GM21529 (cell line): ENCODE measurements around the gene FBXO38.
"Not testable (repeated sequence)": the region's sequence is repeated elsewhere in the genome, so short reads cannot be mapped to it uniquely, and the experiment has no call there.

Experiments used
- ATAC-seq: cut with Tn5 transposase; IDR thresholded peaks from one replicate; pipeline ENCODE4 v1.9.1; 2021; ENCODE audit not compliant: unreplicated experiment

Gene FBXO38

GRCh38 chr5:148426514-148426913 is 42.8 kb downstream of the FBXO38 start:
- ATAC-seq: no peak

GRCh38 chr5:148427370-148428042 is 43.7 kb downstream of the FBXO38 start:
- ATAC-seq: no peak

- no peak for ATAC-seq
These were observed 45.1 kb downstream of the FBXO38 start for GRCh38 chr5:148428848-148429247.

GRCh38 chr5:148433826-148434225 is 50.1 kb downstream of the FBXO38 start:
- no peak for ATAC-seq

GRCh38 chr5:148436029-148436428 is 52.3 kb downstream of the FBXO38 start:
- no peak for ATAC-seq

GRCh38 chr5:148437249-148437648 is 53.5 kb downstream of the FBXO38 start:
- ATAC-seq: no peak

GRCh38 chr5:148438933-148439332 is 55.2 kb downstream of the FBXO38 start:
- ATAC-seq: no peak

- ATAC-seq: no peak
These were observed 59.5 kb downstream of the FBXO38 start for GRCh38 chr5:148443241-148443640.

- peak; percentile 95 for ATAC-seq
These were observed 60.2 kb downstream of the FBXO38 start for GRCh38 chr5:148443998-148444397.

GRCh38 chr5:148445578-148445977 is 61.8 kb downstream of the FBXO38 start:
- no peak for ATAC-seq

- no peak for ATAC-seq
These were observed 62.9 kb downstream of the FBXO38 start for GRCh38 chr5:148446611-148447010.

GRCh38 chr5:148452499-148453193 is 68.9 kb downstream of the FBXO38 start:
- no peak for ATAC-seq

GRCh38 chr5:148454576-148454975 is 70.8 kb downstream of the FBXO38 start:
- no peak for ATAC-seq

GRCh38 chr5:148455185-148455584 is 71.4 kb downstream of the FBXO38 start:
- ATAC-seq: no peak

GRCh38 chr5:148457183-148457620 is 73.4 kb downstream of the FBXO38 start:
- peak; percentile 65 for ATAC-seq

GRCh38 chr5:148458036-148458888 is 74.5 kb downstream of the FBXO38 start:
- ATAC-seq: no peak

GRCh38 chr5:148459669-148460068 is 75.9 kb downstream of the FBXO38 start:
- no peak for ATAC-seq

GRCh38 chr5:148465381-148466235 is 81.8 kb downstream of the FBXO38 start:
- no peak for ATAC-seq

- ATAC-seq: no peak
These were observed 82.5 kb downstream of the FBXO38 start for GRCh38 chr5:148466236-148466580.

- no peak for ATAC-seq
These were observed 84.2 kb downstream of the FBXO38 start for GRCh38 chr5:148467958-148468357.

GRCh38 chr5:148468746-148469145 is 85.0 kb downstream of the FBXO38 start:
- not testable (repeated sequence) for ATAC-seq
